KG1 (cell line): ENCODE results near the gene ZNF75A.
A peak's percentile ranks its signal among the peaks of the same experiment; 100 is the strongest.

ENCODE experiments used
- DNase-seq: peaks from one replicate; lab custom pipeline; 2025; lab: John Stamatoyannopoulos, UW

The ZNF75A gene

GRCh38 chr16:3289998-3290673, 15.2 kb upstream of the ZNF75A start:
- DNase-seq: no peak

GRCh38 chr16:3292604-3293003, 12.7 kb upstream of the ZNF75A start:
- DNase-seq: no peak

- DNase-seq: no peak
Measured at GRCh38 chr16:3295209-3295608, 10.1 kb upstream of the ZNF75A start.

GRCh38 chr16:3295783-3296182, 9.5 kb upstream of the ZNF75A start:
- no peak for DNase-seq

GRCh38 chr16:3304370-3304769, 927 bp upstream of the ZNF75A start:
- DNase-seq: no peak

GRCh38 chr16:3306078-3306477, 781 bp downstream of the ZNF75A start:
- DNase-seq: no peak

- no peak for DNase-seq
Measured at GRCh38 chr16:3311496-3311895, 6.2 kb downstream of the ZNF75A start.

- DNase-seq: peak; percentile 6
Measured at GRCh38 chr16:3317315-3317999, 12.2 kb downstream of the ZNF75A start.

GRCh38 chr16:3321816-3322215, 16.5 kb downstream of the ZNF75A start:
- DNase-seq: no peak

GRCh38 chr16:3327514-3327913, 22.2 kb downstream of the ZNF75A start:
- no peak for DNase-seq

- no peak for DNase-seq
Measured at GRCh38 chr16:3328104-3328503, 22.8 kb downstream of the ZNF75A start.

GRCh38 chr16:3328643-3329042, 23.3 kb downstream of the ZNF75A start:
- DNase-seq: no peak

GRCh38 chr16:3346041-3346440, 40.7 kb downstream of the ZNF75A start:
- no peak for DNase-seq

- no peak for DNase-seq
Measured at GRCh38 chr16:3347586-3347985, 42.3 kb downstream of the ZNF75A start.

- no peak for DNase-seq
Measured at GRCh38 chr16:3348547-3349167, 43.4 kb downstream of the ZNF75A start.

GRCh38 chr16:3349175-3349574, 43.9 kb downstream of the ZNF75A start:
- no peak for DNase-seq

- DNase-seq: no peak
Measured at GRCh38 chr16:3355589-3355988, 50.3 kb downstream of the ZNF75A start, which contains the start of gene OR2C1. OR2C1 (plus strand) TSS chr16:3355889; CDS start chr16:3355941, 52 bp downstream.

- no peak for DNase-seq
Measured at GRCh38 chr16:3356118-3356517, 50.8 kb downstream of the ZNF75A start.

GRCh38 chr16:3358871-3359270, 53.6 kb downstream of the ZNF75A start:
- DNase-seq: no peak

GRCh38 chr16:3362931-3363330, 57.6 kb downstream of the ZNF75A start:
- no peak for DNase-seq

- DNase-seq: no peak
Measured at GRCh38 chr16:3363793-3364192, 58.5 kb downstream of the ZNF75A start.

GRCh38 chr16:3364774-3365427, 59.6 kb downstream of the ZNF75A start:
- peak; percentile 72 for DNase-seq
